CD8-positive, alpha-beta memory T cell (primary cell): ENCODE measurements around the gene NACC2. TPM values are rescaled to one million over a fixed set of nuclear protein-coding genes. Genes with fewer than 3 reads are reported as not detected.

Experiments used
- CTCF ChIA-PET: fragments of 350-600 bp; sonication (Branson Sonifier 250); formaldehyde crosslinking; loops from one replicate; lab custom pipeline; 2021; ENCODE audit warnings: antibody characterized with exemption; lab: Charles Lee
- POLR2A ChIA-PET: fragments of 350-600 bp; sonication (Branson Sonifier 250); formaldehyde crosslinking; loops from one replicate; lab custom pipeline; 2021; ENCODE audit warnings: antibody characterized with exemption; lab: Charles Lee
- DNase-seq, 5 donors: peaks; one replicate each; pipeline versions ENCODE4 v3.0.0 to v3.0.0-alpha.2; 2020 to 2022; ENCODE audit warnings: mixed read lengths in 1 of 5
- H3K27ac ChIP-seq: one replicate; pipeline ENCODE4 v1.7.0; 2013; ENCODE audit warnings: low read depth, mild to moderate bottlenecking, low read length, moderate library complexity
- H3K27me3 ChIP-seq: 2 replicates; pipeline ENCODE4 v1.7.0; 2013; ENCODE audit warnings: low read length, mild to moderate bottlenecking; ENCODE audit not compliant: insufficient read depth, poor library complexity, severe bottlenecking
- H3K36me3 ChIP-seq: 2 replicates; pipeline ENCODE4 v1.7.0; 2013; ENCODE audit warnings: mild to moderate bottlenecking, low read length, moderate library complexity; ENCODE audit not compliant: insufficient read depth
- H3K4me1 ChIP-seq: 2 replicates; pipeline ENCODE4 v1.7.0; 2013; ENCODE audit warnings: mild to moderate bottlenecking, low read length, moderate library complexity; ENCODE audit not compliant: insufficient read depth
- H3K4me3 ChIP-seq: 2 replicates; pipeline ENCODE4 v1.7.0; 2013; ENCODE audit warnings: mild to moderate bottlenecking, low read length
- H3K9me3 ChIP-seq: 2 replicates; pipeline ENCODE4 v1.7.0; 2013; ENCODE audit warnings: mild to moderate bottlenecking, low read length
- H3K27ac Mint-ChIP-seq, 8 donors: one replicate each; pipeline ENCODE4 v1.8.0; 2020 to 2021; ENCODE audit warnings: mixed read lengths in 8 of 8, mild to moderate bottlenecking in 6 of 8, inconsistent platforms in 3 of 8, moderate library complexity in 3 of 8
- H3K27me3 Mint-ChIP-seq, 2 donors: one replicate each; pipeline ENCODE4 v1.8.0; 2020 to 2021; ENCODE audit warnings: mixed read lengths in 2 of 2, mild to moderate bottlenecking in 1 of 2, moderate library complexity in 1 of 2
- H3K36me3 Mint-ChIP-seq, 3 donors: one replicate each; pipeline ENCODE4 v1.8.0; 2020 to 2021; ENCODE audit warnings: mixed read lengths in 3 of 3, inconsistent platforms in 1 of 3, mild to moderate bottlenecking in 1 of 3
- H3K4me1 Mint-ChIP-seq, 3 donors: one replicate each; pipeline ENCODE4 v1.8.0; 2020 to 2021; ENCODE audit warnings: mixed read lengths in 3 of 3, inconsistent platforms in 1 of 3, mild to moderate bottlenecking in 1 of 3
- H3K4me3 Mint-ChIP-seq, 7 donors: one replicate each; pipeline ENCODE4 v1.8.0; 2020 to 2021; ENCODE audit warnings: mixed read lengths in 7 of 7, mild to moderate bottlenecking in 6 of 7, moderate library complexity in 4 of 7, inconsistent platforms in 2 of 7
- H3K9me3 Mint-ChIP-seq, 5 donors: one replicate each; pipeline ENCODE4 v1.8.0; 2020 to 2022; ENCODE audit warnings: mixed read lengths in 5 of 5, mild to moderate bottlenecking in 3 of 5, moderate library complexity in 2 of 5, inconsistent platforms in 1 of 5
- polyA plus RNA-seq: library from polyadenylated mRNA; unstranded; fragments of 300-500 nt; fragmentation: Illumina TruSeq; gene quantifications from one replicate; pipeline ENCODE4 v1.2.3, GENCODE V29; 2021
- total RNA-seq, 2 experiments: library from RNA; stranded (reverse); gene quantifications; one replicate each; pipeline ENCODE4 v1.2.3, GENCODE V29; 2021

The NACC2 gene
- total and polyA plus RNA-seq, 3 experiments from 2014 or later, result 2.9 to 9.1 (median 9.0) TPM

- Histone ChIP-seq H3K9me3 (no peaks in the 10 kb centered on the region), H3K36me3 (no peaks in the 10 kb centered on the region), H3K27ac (no peak overlapping the region), H3K27me3 (peaks cover 7% of the 10 kb centered on the region), H3K4me3 (no peak overlapping the region), H3K4me1 (no peaks in the 10 kb centered on the region)
- peaks cover 0 to 3% (median 0%) of the 10 kb centered on the region in 3 donors for H3K36me3 Mint-ChIP-seq
- H3K9me3 Mint-ChIP-seq, result no peaks in the 10 kb centered on the region
- H3K27ac Mint-ChIP-seq, result no peak overlapping the region
- H3K27me3 Mint-ChIP-seq, result peaks cover 26 to 41% of the 10 kb centered on the region in 2 donors
- no peak overlapping the region for H3K4me3 Mint-ChIP-seq
- peaks cover 0 to 13% (median 4%) of the 10 kb centered on the region in 3 donors for H3K4me1 Mint-ChIP-seq
- ChIA-PET POLR2A (no interaction called here), CTCF (no interaction called here)
- DNase-seq, result no peak
These were observed 37.5 kb upstream of the NACC2 start for GRCh38 chr9:136132512-136133050.

GRCh38 chr9:136131629-136132511 is 36.8 kb upstream of the NACC2 start:
- H3K27ac Mint-ChIP-seq, result no peak overlapping the region
- H3K9me3 ChIP-seq, result no peaks in the 10 kb centered on the region
- H3K4me1 ChIP-seq, result no peaks in the 10 kb centered on the region
- POLR2A ChIA-PET, result no interaction called here
- H3K4me3 Mint-ChIP-seq, result peak overlapping the region in 3 of 7 donors; percentile 32 to 58 (median 49)
- H3K4me3 ChIP-seq, result no peak overlapping the region
- no peak overlapping the region for H3K27ac ChIP-seq
- no peak for DNase-seq
- peaks cover 7% of the 10 kb centered on the region for H3K27me3 ChIP-seq
- no peaks in the 10 kb centered on the region for H3K36me3 ChIP-seq
- no peaks in the 10 kb centered on the region for H3K9me3 Mint-ChIP-seq
- peaks cover 0 to 3% (median 0%) of the 10 kb centered on the region in 3 donors for H3K36me3 Mint-ChIP-seq
- peaks cover 26 to 43% of the 10 kb centered on the region in 2 donors for H3K27me3 Mint-ChIP-seq
- CTCF ChIA-PET, result no interaction called here
- peaks cover 0 to 13% (median 4%) of the 10 kb centered on the region in 3 donors for H3K4me1 Mint-ChIP-seq

- Histone ChIP-seq H3K4me1 (no peaks in the 10 kb centered on the region), H3K9me3 (no peaks in the 10 kb centered on the region), H3K36me3 (no peaks in the 10 kb centered on the region), H3K27ac (no peak overlapping the region), H3K4me3 (no peak overlapping the region), H3K27me3 (peaks cover 6% of the 10 kb centered on the region)
- DNase-seq, result no peak
- Mint-ChIP-seq H3K4me1 (peaks cover 0 to 11% (median 2%) of the 10 kb centered on the region in 3 donors), H3K4me3 (no peak overlapping the region), H3K27ac (no peak overlapping the region), H3K9me3 (no peaks in the 10 kb centered on the region), H3K36me3 (peaks cover 0 to under 1% (median 0%) of the 10 kb centered on the region in 3 donors), H3K27me3 (peaks cover 11 to 44% of the 10 kb centered on the region in 2 donors)
- ChIA-PET POLR2A (no interaction called here), CTCF (interaction anchor here (1.2 kb wide), 1 partner anchor 39 kb away, joined by 3 read pairs; no protein-coding TSS in a partner anchor)
These were observed 34.1 kb upstream of the NACC2 start for GRCh38 chr9:136129176-136129575.

- Mint-ChIP-seq H3K9me3 (no peaks in the 10 kb centered on the region), H3K36me3 (no peaks in the 10 kb centered on the region), H3K4me3 (no peak overlapping the region), H3K4me1 (peaks cover 0 to 3% (median 0%) of the 10 kb centered on the region in 3 donors), H3K27me3 (peaks cover 8 to 38% of the 10 kb centered on the region in 2 donors), H3K27ac (no peak overlapping the region)
- POLR2A ChIA-PET, result no interaction called here
- no peak for DNase-seq
- Histone ChIP-seq H3K4me3 (no peak overlapping the region), H3K36me3 (no peaks in the 10 kb centered on the region), H3K9me3 (no peaks in the 10 kb centered on the region), H3K27ac (no peak overlapping the region), H3K4me1 (no peaks in the 10 kb centered on the region), H3K27me3 (peaks cover 3% of the 10 kb centered on the region)
- CTCF ChIA-PET, result interaction anchor here (0.5 to 1.2 kb wide), 3 partner anchors 11 to 160 kb away, joined by 3 read pairs; no protein-coding TSS in a partner anchor
These were observed 33.3 kb upstream of the NACC2 start for GRCh38 chr9:136128436-136128835.

GRCh38 chr9:136127313-136127712 is 32.2 kb upstream of the NACC2 start:
- Mint-ChIP-seq H3K27me3 (peaks cover 7 to 38% of the 10 kb centered on the region in 2 donors), H3K4me3 (no peak overlapping the region), H3K4me1 (peaks cover 0 to 6% (median 0%) of the 10 kb centered on the region in 3 donors), H3K9me3 (no peaks in the 10 kb centered on the region), H3K36me3 (no peaks in the 10 kb centered on the region), H3K27ac (no peak overlapping the region)
- no peak overlapping the region for H3K4me3 ChIP-seq
- no peaks in the 10 kb centered on the region for H3K9me3 ChIP-seq
- CTCF ChIA-PET, result no interaction called here
- H3K27ac ChIP-seq, result no peak overlapping the region
- POLR2A ChIA-PET, result interaction anchor here (0.6 kb wide), 1 partner anchor 37 kb away, joined by 4 read pairs; no protein-coding TSS in a partner anchor
- no peaks in the 10 kb centered on the region for H3K4me1 ChIP-seq
- H3K36me3 ChIP-seq, result no peaks in the 10 kb centered on the region
- no peak for DNase-seq
- H3K27me3 ChIP-seq, result peaks cover 3% of the 10 kb centered on the region

GRCh38 chr9:136124976-136125692 is 30.0 kb upstream of the NACC2 start:
- Mint-ChIP-seq H3K27me3 (peaks cover 3 to 28% of the 10 kb centered on the region in 2 donors), H3K27ac (no peak overlapping the region), H3K9me3 (no peaks in the 10 kb centered on the region), H3K4me1 (peaks cover 0 to 5% (median 0%) of the 10 kb centered on the region in 3 donors), H3K4me3 (no peak overlapping the region), H3K36me3 (no peaks in the 10 kb centered on the region)
- DNase-seq, result no peak
- ChIA-PET POLR2A (no interaction called here), CTCF (interaction anchor here (0.5 to 7.8 kb wide), 2 partner anchors 99 to 157 kb away, joined by 3 to 86 read pairs; no protein-coding TSS in a partner anchor)
- H3K4me1 ChIP-seq, result no peaks in the 10 kb centered on the region
- no peak overlapping the region for H3K4me3 ChIP-seq
- no peaks in the 10 kb centered on the region for H3K36me3 ChIP-seq
- H3K9me3 ChIP-seq, result no peaks in the 10 kb centered on the region
- H3K27me3 ChIP-seq, result no peaks in the 10 kb centered on the region
- H3K27ac ChIP-seq, result no peak overlapping the region

GRCh38 chr9:136122425-136123383 is 27.6 kb upstream of the NACC2 start:
- Mint-ChIP-seq H3K4me3 (peak overlapping the region in 2 of 7 donors; percentile 32 to 50), H3K27me3 (peaks cover 0 to 14% of the 10 kb centered on the region in 2 donors), H3K36me3 (peaks cover 0 to 2% (median 0%) of the 10 kb centered on the region in 3 donors), H3K9me3 (no peaks in the 10 kb centered on the region), H3K27ac (peak overlapping the region in 1 of 8 donors; percentile 33), H3K4me1 (peaks cover 0 to 13% (median under 1%) of the 10 kb centered on the region in 3 donors)
- POLR2A ChIA-PET, result no interaction called here
- Histone ChIP-seq H3K4me1 (peaks cover 9% of the 10 kb centered on the region), H3K4me3 (no peak overlapping the region), H3K27ac (no peak overlapping the region), H3K36me3 (no peaks in the 10 kb centered on the region), H3K9me3 (no peaks in the 10 kb centered on the region), H3K27me3 (no peaks in the 10 kb centered on the region)
- peak; percentile 61 to 81 (median 68) for DNase-seq
- CTCF ChIA-PET, result interaction anchor here (0.6 to 7.8 kb wide), 14 partner anchors 9 to 263 kb away, joined by 3 to 86 read pairs (median 6); partner anchors contain the start of gene UBAC1
